Thyroid gland (tissue), 4 donors: ENCODE data around the gene PLCH1. TPM values are rescaled to one million over a fixed set of nuclear protein-coding genes. Genes with fewer than 3 reads are reported as not detected.

Source experiments
- DNase-seq, 2 donors: peaks; one replicate each; pipeline ENCODE4 v3.0.0-alpha.2; 2019
- H3K27ac ChIP-seq, 3 donors: fragments of 200-600 bp; sonication (generic); 1 replicate in 2 of 3; 2 replicates in 1 of 3; pipeline ENCODE4 v1.5.1; 2016 to 2019; ENCODE audit warnings: mild to moderate bottlenecking in 1 of 3, moderate library complexity in 1 of 3
- H3K27me3 ChIP-seq: fragments of 200-600 bp; sonication (generic); one replicate; pipeline ENCODE4 v1.5.1; 2019
- H3K36me3 ChIP-seq, 2 donors: fragments of 200-600 bp; sonication (generic); one replicate each; pipeline ENCODE4 v1.5.1; 2016 to 2019
- H3K4me1 ChIP-seq, 2 donors: fragments of 200-600 bp; sonication (generic); one replicate each; pipeline ENCODE4 v1.5.1; 2017 to 2019
- H3K4me3 ChIP-seq, 3 donors: fragments of 200-600 bp; sonication (generic); replicated peaks in 1 of 3; 1 replicate in 2 of 3; 2 replicates in 1 of 3; pipeline ENCODE4 v1.5.1; 2016; ENCODE audit warnings: mild to moderate bottlenecking in 1 of 3
- H3K9me3 ChIP-seq: fragments of 200-600 bp; sonication (generic); one replicate; pipeline ENCODE4 v1.5.1; 2017
- CTCF ChIP-seq, 6 experiments: fragments of 200-600 bp in 3 of 6; fragments of 450-650 bp in 3 of 6; sonication (generic) in 3 of 6; IDR thresholded peaks; one replicate each; pipeline ENCODE4 v1.5.1; 2016 to 2019; ENCODE audit warnings: antibody characterized with exemption in 6 of 6, mild to moderate bottlenecking in 2 of 6, inconsistent platforms in 1 of 6, moderate library complexity in 1 of 6
- POLR2A ChIP-seq, 2 donors: fragments of 450-650 bp; IDR thresholded peaks; one replicate each; pipeline ENCODE4 v1.6.1; 2017; ENCODE audit warnings: antibody characterized with exemption in 2 of 2, mild to moderate bottlenecking in 2 of 2, moderate library complexity in 1 of 2
- WGBS, 2 donors: methylation state at CpG; one replicate each; pipeline ENCODE4 v1.1.5; 2017; 5-methylcytosine and 5-hydroxymethylcytosine counted together
- intact Hi-C: fragments of 100-400 bp; cut with DNase I; formaldehyde crosslinking; loops from one replicate; pipeline ENCODE4 v1.15.1; 2023
- total RNA-seq, 4 donors: library from RNA; depleted of rRNA; stranded (reverse); fragments of >200 nt; gene quantifications; one replicate each; pipeline ENCODE4 v1.2.3, GENCODE V29; 2016

The PLCH1 gene
- total RNA-seq, 4 donors from 2014 or later = 4.3 to 20.6 (median 14.1) TPM

DNA sequence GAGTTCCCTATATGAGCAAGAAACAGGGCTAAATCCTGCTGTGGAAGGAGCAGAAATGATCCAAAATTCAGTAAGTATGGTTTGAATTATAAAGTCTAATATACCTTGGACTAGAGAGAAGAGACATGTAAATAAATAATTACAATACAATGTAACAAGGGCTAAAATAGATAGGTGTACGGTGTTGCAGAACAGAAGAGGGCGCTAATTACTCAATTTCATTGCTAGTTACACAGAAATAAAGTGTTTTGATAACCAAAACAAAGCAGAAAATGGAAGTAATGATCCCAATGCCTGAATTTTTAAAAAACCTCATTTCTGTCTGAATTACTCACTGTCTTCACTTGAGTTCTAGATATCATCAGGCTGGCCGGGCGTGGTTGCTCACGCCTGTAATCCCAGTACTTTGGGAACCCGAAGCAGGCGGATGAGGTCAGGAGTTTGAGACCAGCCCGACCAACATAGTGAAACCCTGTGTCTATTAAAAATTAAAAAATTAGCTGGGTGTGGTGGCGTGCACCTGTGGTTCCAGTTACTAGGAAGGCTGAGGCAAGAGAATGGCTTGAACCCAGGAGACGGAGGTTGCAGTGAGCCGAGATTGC, 8.3 kb upstream of the PLCH1 start:
- Histone ChIP-seq H3K36me3 (no peaks in the 10 kb centered on the region), H3K27me3 (no peaks in the 10 kb centered on the region), H3K27ac (no peak overlapping the region), H3K4me3 (no peak overlapping the region), H3K9me3 (no peaks in the 10 kb centered on the region), H3K4me1 (no peaks in the 10 kb centered on the region)
- peak in 3 of 6 experiments; percentile 34 to 41 (median 40) for TF ChIP-seq CTCF (IDR thresholded peaks at IDR 0.05)
- TF ChIP-seq POLR2A (IDR thresholded peaks at IDR 0.05) = no peak
- WGBS, 2 donors = 80 to 81% methylated on average over 11 of the region's 11 CpGs
- DNase-seq = no peak
- intact Hi-C loops = loop anchor here (5.0 kb wide), 1 partner anchor 119 kb away; the partner anchor contains the start of gene GMPS

GRCh38 chr3:155748611-155749365, 3.9 kb upstream of the PLCH1 start:
- WGBS, 2 donors = 61 to 65% methylated on average over 8 of the region's 8 CpGs
- Histone ChIP-seq H3K27ac (no peak overlapping the region), H3K9me3 (no peaks in the 10 kb centered on the region), H3K4me1 (peaks cover 5 to 8% of the 10 kb centered on the region in 2 donors), H3K4me3 (no peak overlapping the region), H3K27me3 (no peaks in the 10 kb centered on the region), H3K36me3 (no peaks in the 10 kb centered on the region)
- DNase-seq = no peak
- TF ChIP-seq CTCF (IDR thresholded peaks at IDR 0.05) = no peak
- no peak for TF ChIP-seq POLR2A (IDR thresholded peaks at IDR 0.05)
- intact Hi-C loops = loop anchor here (10.0 kb wide), 1 partner anchor 106 kb away; the partner anchor contains the start of gene SLC33A1

DNA sequence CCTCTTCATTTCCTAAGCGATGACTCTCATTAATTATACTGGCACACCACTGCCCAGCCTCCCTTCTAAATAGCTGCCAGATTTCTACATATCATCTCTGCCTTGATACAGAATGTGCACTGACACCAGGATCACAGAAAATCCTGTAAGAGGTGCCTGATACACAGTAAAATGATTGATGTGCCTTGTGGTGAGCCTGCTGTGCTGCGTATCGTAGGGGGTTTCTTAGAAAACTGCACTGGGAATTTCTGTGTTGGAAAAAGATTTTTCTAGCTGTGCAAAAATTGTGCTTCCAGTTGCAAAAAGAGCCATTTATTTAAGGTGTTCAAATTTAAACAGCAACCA, 3.0 kb upstream of the PLCH1 start:
- WGBS, 2 donors = 84 to 93% methylated on average over 3 of the region's 3 CpGs
- H3K27me3 ChIP-seq = no peaks in the 10 kb centered on the region
- no peak for DNase-seq
- H3K36me3 ChIP-seq = no peaks in the 10 kb centered on the region
- TF ChIP-seq POLR2A (IDR thresholded peaks at IDR 0.05) (no peak), CTCF (IDR thresholded peaks at IDR 0.05) (no peak)
- no peak overlapping the region for H3K4me3 ChIP-seq
- H3K9me3 ChIP-seq = no peaks in the 10 kb centered on the region
- H3K27ac ChIP-seq = no peak overlapping the region
- H3K4me1 ChIP-seq = peaks cover 8 to 11% of the 10 kb centered on the region in 2 donors
- intact Hi-C loops = loop anchor here (10.0 kb wide), 1 partner anchor 107 kb away; the partner anchor contains the start of gene SLC33A1

DNA sequence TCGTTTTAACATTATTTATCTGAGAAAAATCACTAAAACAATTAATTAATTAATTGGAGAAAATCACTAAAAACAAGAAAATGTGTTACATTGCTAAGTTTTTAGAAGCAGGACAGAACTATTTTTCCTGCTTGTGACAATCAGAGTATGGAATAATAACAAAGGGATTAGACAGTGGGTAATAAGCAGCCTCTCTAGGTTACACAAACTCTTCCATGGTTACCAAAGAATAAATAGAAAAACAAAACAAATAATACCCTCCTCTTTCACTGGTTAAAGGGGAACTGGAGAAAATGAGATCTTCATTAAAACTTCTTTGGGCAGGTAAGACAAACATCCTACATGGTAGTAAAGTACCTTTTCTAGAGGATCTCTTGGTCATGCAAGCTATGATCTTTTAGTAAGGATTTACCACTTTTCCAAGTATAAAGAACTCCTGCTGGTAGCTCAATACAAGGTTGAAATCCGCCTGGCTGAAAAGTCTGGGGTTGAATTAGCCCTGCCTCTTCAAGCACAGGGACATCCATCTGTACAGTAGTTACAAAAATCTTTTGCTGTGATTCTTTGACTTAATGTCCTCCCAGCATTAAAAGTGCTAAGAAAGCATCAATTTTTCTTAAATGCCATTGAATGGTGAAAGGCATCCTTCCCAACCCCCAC, 2.5 kb upstream of the PLCH1 start:
- TF ChIP-seq CTCF (IDR thresholded peaks at IDR 0.05) (no peak), POLR2A (IDR thresholded peaks at IDR 0.05) (no peak)
- 60 to 62% methylated on average over 2 of the region's 2 CpGs for WGBS, 2 donors
- intact Hi-C loops = loop anchor here (10.0 kb wide), 1 partner anchor 107 kb away; the partner anchor contains the start of gene SLC33A1

More for the DNA sequence above, 2.5 kb upstream of the PLCH1 start:
- peaks cover 8 to 13% of the 10 kb centered on the region in 2 donors for H3K4me1 ChIP-seq
- no peak overlapping the region for H3K4me3 ChIP-seq
- no peak for DNase-seq
- no peak overlapping the region for H3K27ac ChIP-seq
- no peaks in the 10 kb centered on the region for H3K36me3 ChIP-seq
- H3K27me3 ChIP-seq = no peaks in the 10 kb centered on the region
- H3K9me3 ChIP-seq = no peaks in the 10 kb centered on the region
